DMS53 treated with DMSO at 0.1 percent for 48 hours (cell line): Measurements from ENCODE around the gene CRB3.

Experiments used
- DNase-seq: peaks from one replicate; lab custom pipeline; 2025; ENCODE audit not compliant: unreplicated experiment; lab: John Stamatoyannopoulos, UW

CRB3 gene

GRCh38 chr19:6431891-6432290 is 32.2 kb upstream of the CRB3 start:
- no peak for DNase-seq

GRCh38 chr19:6433165-6433564 is 30.9 kb upstream of the CRB3 start:
- no peak for DNase-seq

- no peak for DNase-seq
Measured at GRCh38 chr19:6433663-6434062, 30.4 kb upstream of the CRB3 start, which contains the start of gene SLC25A41. TSS of gene SLC25A41 (minus strand) at chr19:6433763. CDS start at chr19:6433693, 70 bp downstream.

GRCh38 chr19:6439743-6440142 is 24.3 kb upstream of the CRB3 start:
- no peak for DNase-seq

GRCh38 chr19:6440905-6441304 is 23.2 kb upstream of the CRB3 start:
- DNase-seq: no peak

GRCh38 chr19:6442087-6442688 is 21.9 kb upstream of the CRB3 start:
- no peak for DNase-seq

GRCh38 chr19:6443986-6444385 is 20.1 kb upstream of the CRB3 start:
- DNase-seq: no peak

- DNase-seq: no peak
Measured at GRCh38 chr19:6446452-6446851, 17.6 kb upstream of the CRB3 start.

GRCh38 chr19:6448045-6448444 is 16.0 kb upstream of the CRB3 start:
- no peak for DNase-seq

- no peak for DNase-seq
Measured at GRCh38 chr19:6450166-6450565, 13.9 kb upstream of the CRB3 start.

GRCh38 chr19:6451583-6452222 is 12.4 kb upstream of the CRB3 start:
- DNase-seq: no peak

- no peak for DNase-seq
Measured at GRCh38 chr19:6452223-6452614, 11.9 kb upstream of the CRB3 start.

- no peak for DNase-seq
Measured at GRCh38 chr19:6452899-6453298, 11.2 kb upstream of the CRB3 start.

- no peak for DNase-seq
Measured at GRCh38 chr19:6453951-6454565, 10.0 kb upstream of the CRB3 start.

GRCh38 chr19:6455924-6456323 is 8.1 kb upstream of the CRB3 start:
- DNase-seq: no peak

- DNase-seq: no peak
Measured at GRCh38 chr19:6457958-6458694, 5.9 kb upstream of the CRB3 start.

- DNase-seq: no peak
Measured at GRCh38 chr19:6458695-6459261, 5.3 kb upstream of the CRB3 start.

- peak; percentile 34 for DNase-seq
Measured at GRCh38 chr19:6459262-6460098, 4.6 kb upstream of the CRB3 start, which contains the start of gene SLC25A23. TSS of gene SLC25A23 (minus strand) at chr19:6459792. CDS start at chr19:6459628, 164 bp downstream.

GRCh38 chr19:6460099-6460884 is 3.8 kb upstream of the CRB3 start:
- peak; percentile 84 for DNase-seq

- no peak for DNase-seq
Measured at GRCh38 chr19:6465006-6465405, 935 bp downstream of the CRB3 start.
